Gastrocnemius medialis (tissue), 4 donors: ENCODE data around the gene PEX5L.

Experiments used
- CTCF ChIP-seq, 5 experiments: fragments of 450-650 bp in 3 of 5; fragments of 200-600 bp in 2 of 5; sonication (generic) in 2 of 5; IDR thresholded peaks in 4 of 5; conservative IDR thresholded peaks in 1 of 5; 1 replicate in 4 of 5; 2 replicates in 1 of 5; pipeline ENCODE4 v1.5.1; 2016 to 2019; ENCODE audit warnings: antibody characterized with exemption in 5 of 5, mild to moderate bottlenecking in 3 of 5, moderate library complexity in 3 of 5
- POLR2A ChIP-seq, 2 donors: fragments of 450-650 bp; IDR thresholded peaks; one replicate each; pipeline ENCODE4 v1.6.1; 2017; ENCODE audit warnings: antibody characterized with exemption in 2 of 2, mild to moderate bottlenecking in 2 of 2, moderate library complexity in 2 of 2

- TF ChIP-seq CTCF (IDR thresholded peaks at IDR 0.05 in 4 of 5, conservative IDR thresholded peaks at IDR 0.05 in 1 of 5) (no peak), POLR2A (IDR thresholded peaks at IDR 0.05) (no peak)
Observed at GRCh38 chr3:180000500-180000899, 36.2 kb downstream of the PEX5L start.
